EH (cell line): ENCODE results near the gene VPS18.

ENCODE experiments used
- DNase-seq: peaks from one replicate; pipeline ENCODE4 v3.0.0-alpha.2; 2015; ENCODE audit warnings: low read depth

VPS18 gene

GRCh38 chr15:40936709-40937666, 42.7 kb downstream of the VPS18 start:
- DNase-seq, result no peak

- peak; percentile 52 for DNase-seq
Observed at GRCh38 chr15:40937762-40938535, 43.7 kb downstream of the VPS18 start.

- no peak for DNase-seq
Observed at GRCh38 chr15:40938536-40938870, 44.3 kb downstream of the VPS18 start.

GRCh38 chr15:40940296-40940801, 46.1 kb downstream of the VPS18 start:
- peak; percentile 38 for DNase-seq

- no peak for DNase-seq
Observed at GRCh38 chr15:40941068-40941527, 46.8 kb downstream of the VPS18 start.

- DNase-seq, result peak; percentile 91
Observed at GRCh38 chr15:40941528-40942336, 47.5 kb downstream of the VPS18 start.

GRCh38 chr15:40942337-40942854, 48.1 kb downstream of the VPS18 start:
- DNase-seq, result peak; percentile 27

- no peak for DNase-seq
Observed at GRCh38 chr15:40942878-40943277, 48.6 kb downstream of the VPS18 start.

- DNase-seq, result no peak
Observed at GRCh38 chr15:40943764-40944365, 49.6 kb downstream of the VPS18 start.

- DNase-seq, result no peak
Observed at GRCh38 chr15:40944510-40945296, 50.5 kb downstream of the VPS18 start.

GRCh38 chr15:40948706-40949473, 54.6 kb downstream of the VPS18 start:
- DNase-seq, result no peak

GRCh38 chr15:40949756-40950207, 55.5 kb downstream of the VPS18 start:
- DNase-seq, result no peak

GRCh38 chr15:40951764-40952163, 57.5 kb downstream of the VPS18 start:
- no peak for DNase-seq

- DNase-seq, result no peak
Observed at GRCh38 chr15:40952301-40952900, 58.2 kb downstream of the VPS18 start.

- DNase-seq, result peak; percentile 98
Observed at GRCh38 chr15:40952901-40953712, 58.9 kb downstream of the VPS18 start, which contains the start of gene CHAC1. CHAC1 (plus strand) TSS chr15:40953471; CDS start chr15:40953584, 113 bp downstream.
